Measurements from ENCODE around the gene TRIM29.
A peak's percentile ranks its signal among the peaks of the same experiment; 100 is the strongest.

Gene TRIM29

GRCh38 chr11:120139316-120140069 lies 1.6 kb upstream of the TRIM29 start:
- no peak for DNase-seq (ENCODE audit: low read depth in 2 of 2)

- no peak for DNase-seq (ENCODE audit: low read depth in 2 of 2)
These were observed 714 bp downstream of the TRIM29 start for GRCh38 chr11:120137187-120137610.

GRCh38 chr11:120136356-120136755 lies 1.6 kb downstream of the TRIM29 start:
- DNase-seq (ENCODE audit: low read depth in 2 of 2) = no peak

GRCh38 chr11:120135838-120136237 lies 2.1 kb downstream of the TRIM29 start:
- DNase-seq (ENCODE audit: low read depth in 2 of 2) = no peak

GRCh38 chr11:120134931-120135228 lies 3.0 kb downstream of the TRIM29 start:
- no peak for DNase-seq (ENCODE audit: low read depth in 2 of 2)

- DNase-seq (ENCODE audit: low read depth in 2 of 2) = no peak
These were observed 3.6 kb downstream of the TRIM29 start for GRCh38 chr11:120134106-120134930.

GRCh38 chr11:120133216-120134105 lies 4.5 kb downstream of the TRIM29 start:
- DNase-seq (ENCODE audit: low read depth in 2 of 2) = no peak

GRCh38 chr11:120132645-120133185 lies 5.2 kb downstream of the TRIM29 start:
- no peak for DNase-seq (ENCODE audit: low read depth in 2 of 2)

- no peak for DNase-seq (ENCODE audit: low read depth in 2 of 2)
These were observed 5.8 kb downstream of the TRIM29 start for GRCh38 chr11:120131941-120132644.

- DNase-seq (ENCODE audit: low read depth in 2 of 2) = no peak
These were observed 6.7 kb downstream of the TRIM29 start for GRCh38 chr11:120130991-120131760.

- DNase-seq (ENCODE audit: low read depth in 2 of 2) = no peak
These were observed 7.5 kb downstream of the TRIM29 start for GRCh38 chr11:120130176-120130980.

GRCh38 chr11:120129570-120129969 lies 8.3 kb downstream of the TRIM29 start:
- no peak for DNase-seq (ENCODE audit: low read depth in 2 of 2)

GRCh38 chr11:120128392-120129119 lies 9.4 kb downstream of the TRIM29 start:
- peak; percentile 10 to 11 for DNase-seq (ENCODE audit: low read depth in 2 of 2)

GRCh38 chr11:120127236-120127635 lies 10.7 kb downstream of the TRIM29 start:
- DNase-seq (ENCODE audit: low read depth in 2 of 2) = no peak

GRCh38 chr11:120126620-120127019 lies 11.3 kb downstream of the TRIM29 start:
- DNase-seq (ENCODE audit: low read depth in 2 of 2) = no peak

GRCh38 chr11:120125509-120125908 lies 12.4 kb downstream of the TRIM29 start:
- DNase-seq (ENCODE audit: low read depth in 2 of 2) = no peak

- DNase-seq (ENCODE audit: low read depth in 2 of 2) = no peak
These were observed 12.9 kb downstream of the TRIM29 start for GRCh38 chr11:120125024-120125423.

- DNase-seq (ENCODE audit: low read depth in 2 of 2) = no peak
These were observed 13.6 kb downstream of the TRIM29 start for GRCh38 chr11:120124355-120124754.

- no peak for DNase-seq (ENCODE audit: low read depth in 2 of 2)
These were observed 14.0 kb downstream of the TRIM29 start for GRCh38 chr11:120123946-120124345.

Measured in fibroblast of skin of left quadriceps (primary cell).